ENCODE data around the gene PEX13.

PEX13 gene

DNA sequence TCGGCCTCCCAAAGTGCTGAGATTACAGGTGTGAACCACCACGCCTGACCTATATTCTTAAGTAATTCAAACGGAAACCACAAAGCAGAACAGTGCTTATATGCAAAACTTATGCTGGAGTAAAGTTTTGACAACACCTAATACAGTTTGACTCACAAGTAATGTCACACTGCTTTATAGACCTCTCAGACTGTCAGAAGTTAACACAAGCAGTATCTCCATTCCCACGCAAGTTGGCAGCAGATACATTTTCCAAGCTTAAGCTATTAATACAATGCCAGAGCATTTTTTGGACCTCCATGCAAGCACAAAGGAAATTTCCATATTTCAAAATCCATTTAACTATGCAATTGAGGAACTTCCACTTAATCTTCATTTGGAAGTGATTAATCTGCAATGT, 27.1 kb downstream of the PEX13 start:
- DNase-seq (ENCODE audit: insufficient read length, low spot score) (no peak), FAIRE-seq (no peak)

DNA sequence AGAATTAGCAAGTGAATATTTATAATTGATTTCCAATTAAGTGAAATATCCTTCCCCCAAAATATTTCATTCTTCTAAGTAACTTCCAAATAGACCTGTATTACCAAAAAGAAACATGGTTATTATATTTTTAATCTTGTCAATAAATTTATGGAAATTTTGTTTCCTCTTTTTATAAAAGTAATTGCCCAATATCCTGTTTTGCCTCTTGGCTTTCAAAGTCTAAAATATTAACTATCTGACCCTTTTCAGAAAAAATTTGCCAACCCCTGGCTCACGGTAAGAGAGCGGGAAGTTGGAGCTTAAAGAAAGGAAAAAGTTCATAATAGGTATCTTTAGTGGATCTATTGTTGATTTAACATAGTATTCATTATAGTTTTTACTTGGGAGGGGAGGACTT, 27.7 kb downstream of the PEX13 start:
- FAIRE-seq = no peak
- DNase-seq (ENCODE audit: insufficient read length, low spot score) = no peak
- TF ChIP-seq, protein P1, sequence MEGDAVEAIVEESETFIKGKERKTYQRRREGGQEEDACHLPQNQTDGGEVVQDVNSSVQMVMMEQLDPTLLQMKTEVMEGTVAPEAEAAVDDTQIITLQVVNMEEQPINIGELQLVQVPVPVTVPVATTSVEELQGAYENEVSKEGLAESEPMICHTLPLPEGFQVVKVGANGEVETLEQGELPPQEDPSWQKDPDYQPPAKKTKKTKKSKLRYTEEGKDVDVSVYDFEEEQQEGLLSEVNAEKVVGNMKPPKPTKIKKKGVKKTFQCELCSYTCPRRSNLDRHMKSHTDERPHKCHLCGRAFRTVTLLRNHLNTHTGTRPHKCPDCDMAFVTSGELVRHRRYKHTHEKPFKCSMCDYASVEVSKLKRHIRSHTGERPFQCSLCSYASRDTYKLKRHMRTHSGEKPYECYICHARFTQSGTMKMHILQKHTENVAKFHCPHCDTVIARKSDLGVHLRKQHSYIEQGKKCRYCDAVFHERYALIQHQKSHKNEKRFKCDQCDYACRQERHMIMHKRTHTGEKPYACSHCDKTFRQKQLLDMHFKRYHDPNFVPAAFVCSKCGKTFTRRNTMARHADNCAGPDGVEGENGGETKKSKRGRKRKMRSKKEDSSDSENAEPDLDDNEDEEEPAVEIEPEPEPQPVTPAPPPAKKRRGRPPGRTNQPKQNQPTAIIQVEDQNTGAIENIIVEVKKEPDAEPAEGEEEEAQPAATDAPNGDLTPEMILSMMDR (IDR thresholded peaks at IDR 0.05; ENCODE audit: insufficient read depth, missing control alignments) = no peak

More for the DNA sequence above, 27.1 kb downstream of the PEX13 start:
- TF ChIP-seq, protein P1 (IDR thresholded peaks at IDR 0.05; ENCODE audit: insufficient read depth, missing control alignments) = no peak

DNA sequence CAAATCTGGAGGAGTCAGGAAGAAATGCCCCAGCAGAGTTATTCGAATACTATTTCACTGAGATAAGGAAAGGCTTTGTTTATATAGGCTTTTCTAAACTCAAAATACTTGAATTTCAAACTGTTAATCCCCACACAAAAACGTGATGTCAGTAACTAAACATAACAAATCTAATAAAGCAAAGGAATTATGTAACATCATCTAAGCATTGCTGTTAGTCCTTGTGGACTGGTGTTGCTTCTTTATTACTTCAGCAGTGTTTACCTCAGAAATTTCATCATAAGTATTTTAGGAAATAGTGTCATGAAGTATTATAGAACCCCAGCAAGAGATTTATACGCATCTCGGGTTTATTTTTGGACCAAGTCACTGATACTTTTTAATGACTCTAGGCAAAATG, 28.5 kb downstream of the PEX13 start:
- TF ChIP-seq, protein P1 (IDR thresholded peaks at IDR 0.05; ENCODE audit: insufficient read depth, missing control alignments) = no peak
- DNase-seq (ENCODE audit: insufficient read length, low spot score) (no peak), FAIRE-seq (no peak)

DNA sequence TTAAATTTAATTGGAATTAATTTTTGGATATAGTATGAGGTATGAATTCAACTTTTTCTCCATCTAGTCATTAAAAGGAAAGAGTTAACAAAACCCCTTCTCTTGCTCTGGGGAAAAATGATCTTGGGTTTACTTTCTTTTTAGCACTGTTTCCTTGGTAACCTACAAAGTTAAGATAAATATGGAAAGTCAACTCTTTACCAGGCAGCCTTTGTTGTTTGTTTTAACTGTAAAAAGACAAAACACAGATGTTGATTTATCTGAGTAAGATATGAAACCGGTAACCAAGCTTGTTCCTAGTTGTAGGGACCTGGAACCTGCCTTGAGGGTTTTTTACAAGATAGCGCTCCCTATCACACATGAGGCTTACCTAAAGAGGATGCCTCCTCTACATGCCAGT, 38.0 kb downstream of the PEX13 start:
- TF ChIP-seq, protein P1 (IDR thresholded peaks at IDR 0.05; ENCODE audit: insufficient read depth, missing control alignments) = no peak
- no peak for DNase-seq (ENCODE audit: insufficient read length, low spot score)
- FAIRE-seq = no peak

DNA sequence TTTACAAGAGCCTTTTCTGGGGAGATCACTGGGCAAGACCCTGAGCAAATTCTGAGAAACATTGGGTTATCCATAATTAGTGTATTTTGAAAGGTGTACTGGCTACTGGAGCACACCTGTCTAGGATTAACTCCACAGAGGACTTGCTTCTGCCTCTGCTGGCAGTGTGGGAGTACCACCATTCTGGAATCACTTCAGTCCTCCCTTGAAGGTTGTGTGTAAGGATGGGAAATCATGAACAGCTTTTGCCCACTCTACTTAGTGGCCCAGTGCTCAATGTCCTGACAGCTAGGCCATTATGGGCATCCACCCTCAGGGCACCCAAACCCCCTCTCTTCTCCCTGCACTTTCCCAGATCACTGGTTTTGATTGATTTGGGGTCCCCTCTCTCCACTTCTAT, 40.0 kb downstream of the PEX13 start:
- DNase-seq (ENCODE audit: insufficient read length, low spot score) (no peak), FAIRE-seq (no peak)
- TF ChIP-seq, protein P1 (IDR thresholded peaks at IDR 0.05; ENCODE audit: insufficient read depth, missing control alignments) = no peak

DNA sequence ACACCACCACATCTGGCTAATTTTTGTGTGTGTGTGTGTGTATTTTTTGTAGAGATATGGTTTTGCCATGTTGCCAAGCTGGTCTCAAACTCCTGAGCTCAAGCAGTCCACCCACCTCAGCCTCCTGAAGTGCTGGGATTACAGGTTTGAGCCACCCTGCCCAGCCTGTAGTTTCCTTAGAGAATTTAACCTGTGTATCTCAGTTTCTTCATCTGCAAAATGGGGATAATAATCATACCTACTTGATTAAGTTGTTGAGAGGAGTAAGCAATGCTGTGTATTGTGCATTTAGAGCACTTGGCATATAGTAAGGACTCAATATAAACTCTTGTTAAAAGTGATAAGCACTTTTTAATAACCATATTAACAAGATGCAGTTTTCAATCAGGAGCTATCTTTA, 41.9 kb downstream of the PEX13 start:
- FAIRE-seq (no peak), DNase-seq (ENCODE audit: insufficient read length, low spot score) (no peak)
- TF ChIP-seq, protein P1 (IDR thresholded peaks at IDR 0.05; ENCODE audit: insufficient read depth, missing control alignments) = no peak

DNA sequence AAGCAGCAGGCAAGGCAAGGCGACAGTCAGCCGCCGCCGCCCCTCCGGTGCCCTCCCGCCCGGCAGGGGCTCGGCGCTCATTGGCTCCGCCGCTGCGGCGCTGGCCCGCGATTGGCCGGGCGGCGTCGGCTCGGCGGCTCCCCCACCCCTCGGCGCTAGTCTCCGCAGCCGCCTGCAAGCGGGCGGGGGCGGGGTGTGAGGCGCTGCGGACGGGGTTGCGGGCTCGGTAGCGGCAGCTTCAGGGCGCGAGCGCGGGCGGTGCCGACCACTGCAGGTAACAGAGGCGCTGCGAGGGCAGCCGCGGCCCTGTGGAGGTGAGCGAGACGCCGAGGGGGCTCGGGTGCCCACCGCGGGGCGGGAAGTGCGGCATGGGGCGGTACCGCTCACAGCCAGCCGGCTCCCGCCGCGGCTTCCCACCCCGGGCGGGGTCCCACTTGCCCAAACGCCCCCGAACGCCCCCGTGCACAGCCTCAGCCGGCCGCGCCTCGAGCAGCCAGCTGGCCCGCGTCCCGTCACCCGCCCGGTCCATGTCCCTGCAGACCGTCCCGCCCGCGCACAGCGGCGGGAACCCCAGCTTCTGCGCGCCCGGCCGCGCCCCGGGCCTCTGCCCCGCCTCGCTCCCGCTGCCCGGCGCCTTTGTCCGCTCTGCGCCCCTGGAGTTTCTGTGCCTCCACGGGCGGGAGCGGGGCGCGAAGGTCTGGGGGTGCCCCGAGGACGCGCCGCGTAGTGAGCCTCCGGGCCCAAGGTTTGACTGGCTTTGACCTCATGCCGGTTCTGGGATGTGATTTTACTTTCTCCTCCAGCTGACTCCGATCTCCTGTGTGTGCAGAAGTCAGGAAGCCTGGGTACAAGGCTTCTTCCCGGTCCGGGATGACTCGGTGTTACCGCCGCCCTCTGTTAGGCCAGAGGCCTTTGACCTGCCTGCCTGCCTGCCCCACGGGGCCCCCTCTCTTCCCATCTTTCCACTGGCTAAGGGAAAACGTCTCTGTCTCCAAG, 48.5 kb downstream of the PEX13 start, which contains the start of gene SANBR:
Gene SANBR, plus strand, starts transcription at position 158 of the 996 bp plus-strand sequence. CDS start 4,480 bp downstream, outside the sequence.
- FAIRE-seq (no peak), DNase-seq (ENCODE audit: insufficient read length, low spot score) (peak; percentile 38)
- TF ChIP-seq, protein P1 (IDR thresholded peaks at IDR 0.05; ENCODE audit: insufficient read depth, missing control alignments) = no peak
